HEK293 (cell line): Measurements from ENCODE around the gene UQCR11.
"Not testable (repeated sequence)": the region's sequence is repeated elsewhere in the genome, so short reads cannot be mapped to it uniquely, and the experiment has no call there.

Experiments used
- CTCF ChIA-PET: fragments of 350-600 bp; formaldehyde crosslinking; extraction: SDS; loops from one replicate; lab custom pipeline; 2021; ENCODE audit warnings: antibody characterized with exemption; lab: Yijun Ruan, JAX
- POLR2A ChIA-PET: fragments of 300-600 bp; formaldehyde crosslinking; extraction: SDS; loops from one replicate; lab custom pipeline; 2020; ENCODE audit warnings: antibody characterized with exemption, inconsistent platforms; lab: Yijun Ruan, JAX
- H3K27ac ChIP-seq: fragments of 200-500 bp; sonication (Bioruptor generic); 2 replicates; pipeline ENCODE4 v1.5.1; 2014; ENCODE audit warnings: low read depth, low read length, control low read depth, inconsistent platforms; ENCODE audit errors: extremely low read depth
- H3K36me3 ChIP-seq, 2 experiments: fragments of 200-500 bp in 1 of 2; sonication (Bioruptor generic) in 1 of 2; 1 replicate in 1 of 2; 2 replicates in 1 of 2; pipeline ENCODE4 v1.5.1; 2014 to 2017; ENCODE audit warnings: inconsistent platforms in 2 of 2, low read length in 2 of 2; ENCODE audit not compliant: control insufficient read depth in 2 of 2, insufficient read depth in 1 of 2
- H3K4me1 ChIP-seq: fragments of 200-500 bp; sonication (Bioruptor generic); 2 replicates; pipeline ENCODE4 v1.5.1; 2014; ENCODE audit warnings: mild to moderate bottlenecking, low read length, inconsistent platforms; ENCODE audit not compliant: control insufficient read depth, insufficient read depth
- H3K4me3 ChIP-seq: 2 replicates; pipeline ENCODE4 v1.5.1; 2011; ENCODE audit warnings: low read depth, mild to moderate bottlenecking, control low read depth, low read length, moderate library complexity
- H3K9me3 ChIP-seq: fragments of 200-500 bp; sonication (Bioruptor generic); 2 replicates; pipeline ENCODE4 v1.5.1; 2014; ENCODE audit warnings: low read depth, low read length, inconsistent platforms; ENCODE audit not compliant: control insufficient read depth, insufficient read depth
- EGR2 ChIP-seq: fragments of 450-650 bp; formaldehyde crosslinking; IDR thresholded peaks from 2 replicates; pipeline ENCODE4 v1.5.1; 2016; ENCODE audit warnings: low read depth, missing biosample characterization, missing genetic modification characterization
- KLF8 ChIP-seq: fragments of 450-650 bp; formaldehyde crosslinking; IDR thresholded peaks from 2 replicates; pipeline ENCODE4 v1.5.1; 2016; ENCODE audit warnings: missing biosample characterization, missing genetic modification characterization
- MYNN ChIP-seq: fragments of 450-650 bp; formaldehyde crosslinking; IDR thresholded peaks from 2 replicates; pipeline ENCODE4 v1.5.1; 2016; ENCODE audit warnings: missing biosample characterization, missing genetic modification characterization, borderline replicate concordance
- PRDM1 ChIP-seq: fragments of 450-650 bp; formaldehyde crosslinking; IDR thresholded peaks from 2 replicates; pipeline ENCODE4; 2016; ENCODE audit warnings: missing biosample characterization, missing genetic modification characterization
- ZBTB8A ChIP-seq: fragments of 450-650 bp; formaldehyde crosslinking; IDR thresholded peaks from 2 replicates; pipeline ENCODE4 v1.5.1; 2016; ENCODE audit warnings: missing biosample characterization, missing genetic modification characterization
- ZFHX2 ChIP-seq: fragments of 450-650 bp; formaldehyde crosslinking; conservative IDR thresholded peaks from 2 replicates; pipeline ENCODE4 v1.5.1; 2016; ENCODE audit warnings: missing biosample characterization, missing genetic modification characterization
- ZNF121 ChIP-seq: fragments of 450-650 bp; formaldehyde crosslinking; IDR thresholded peaks from 2 replicates; pipeline ENCODE4 v1.5.1; 2016; ENCODE audit warnings: missing biosample characterization, missing genetic modification characterization
- ZNF184 ChIP-seq: fragments of 450-650 bp; IDR thresholded peaks from 2 replicates; pipeline ENCODE4 v1.5.1; 2018; ENCODE audit warnings: missing biosample characterization, mild to moderate bottlenecking, missing genetic modification characterization
- ZNF629 ChIP-seq: fragments of 450-650 bp; formaldehyde crosslinking; IDR thresholded peaks from 2 replicates; pipeline ENCODE4 v1.5.1; 2017; ENCODE audit warnings: missing biosample characterization, missing genetic modification characterization
- ZNF660 ChIP-seq: fragments of 450-650 bp; IDR thresholded peaks from 2 replicates; pipeline ENCODE4 v1.5.1; 2018; ENCODE audit warnings: missing biosample characterization, mild to moderate bottlenecking, missing genetic modification characterization
- ZNF791 ChIP-seq: fragments of 450-650 bp; formaldehyde crosslinking; IDR thresholded peaks from 2 replicates; pipeline ENCODE4 v1.5.1; 2016; ENCODE audit warnings: missing biosample characterization, missing genetic modification characterization
- TF ChIP-seq, protein P1 (sequence below): fragments of 450-650 bp; formaldehyde crosslinking; IDR thresholded peaks from 2 replicates; pipeline ENCODE4 v1.5.1; 2016; ENCODE audit warnings: missing biosample characterization, missing genetic modification characterization, borderline replicate concordance
- TF ChIP-seq, protein P2 (sequence below): fragments of 450-650 bp; formaldehyde crosslinking; IDR thresholded peaks from 2 replicates; pipeline ENCODE4 v1.5.1; 2017; ENCODE audit warnings: missing biosample characterization, missing genetic modification characterization

The UQCR11 gene

DNA sequence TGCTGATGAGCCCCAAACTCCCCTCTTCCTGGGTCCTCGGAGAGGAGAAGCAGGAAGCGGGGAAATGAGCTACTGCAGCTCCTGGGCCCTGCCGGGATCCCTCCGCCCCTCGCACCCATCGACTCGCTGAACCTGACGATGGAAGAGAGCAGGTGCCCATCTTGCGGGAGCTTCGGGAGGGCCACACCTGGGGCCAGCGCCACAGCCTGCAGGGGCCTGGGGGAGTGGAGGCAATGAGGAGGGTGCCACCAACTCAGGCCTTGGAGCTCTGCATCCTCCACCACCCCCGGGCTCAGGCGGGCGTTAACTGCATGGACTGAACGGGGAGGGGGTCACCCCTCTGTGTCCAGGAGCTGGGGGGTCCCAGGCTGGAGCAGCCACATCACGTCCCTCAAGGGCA lies 38.8 kb upstream of the UQCR11 start:
- CTCF ChIA-PET, result interaction anchor here (0.6 kb wide), 1 partner anchor 379 kb away, joined by 4 read pairs; no protein-coding TSS in a partner anchor
- Histone ChIP-seq H3K27ac (no peak overlapping the region), H3K4me3 (no peak overlapping the region), H3K9me3 (no peaks in the 10 kb centered on the region), H3K4me1 (no peaks in the 10 kb centered on the region), H3K36me3 (peaks cover 27 to 84% of the 10 kb centered on the region in 2 experiments; a peak in 2 of 3 replicates)
- no peak for TF ChIP-seq ZNF660 (tag by site-specific recombination)
- TF ChIP-seq ZNF629 (tag by site-specific recombination), result no peak
- TF ChIP-seq ZNF184 (tag by site-specific recombination), result no peak
- no peak for TF ChIP-seq PRDM1 (tag by site-specific recombination)
- no peak for TF ChIP-seq ZNF791
- POLR2A ChIA-PET, result no interaction called here

DNA sequence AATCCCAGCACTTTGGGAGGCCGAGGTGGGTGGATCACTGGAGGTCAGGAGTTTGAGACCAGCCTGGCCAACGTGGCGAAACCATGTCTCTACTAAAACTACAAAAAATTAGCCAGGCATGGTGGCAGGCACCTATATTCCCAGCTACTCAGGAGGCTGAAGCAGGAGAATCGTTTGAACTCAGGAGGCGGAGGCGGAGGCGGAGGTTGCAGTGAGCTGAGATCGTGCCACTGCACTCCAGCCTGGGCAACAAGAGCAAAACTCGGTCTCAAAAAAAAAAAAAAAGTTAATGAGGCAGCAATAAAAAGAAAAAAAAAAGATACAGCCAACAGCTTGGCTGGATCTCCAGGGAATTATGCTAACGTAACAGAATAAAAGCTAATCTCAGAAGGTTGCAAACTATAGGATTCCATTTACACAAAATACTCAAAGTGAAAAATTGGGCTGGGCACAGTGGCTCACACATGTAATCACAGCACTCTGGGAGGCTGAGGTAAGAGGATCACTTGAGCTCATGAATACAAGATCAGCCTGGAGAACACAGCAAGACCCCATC lies 35.7 kb upstream of the UQCR11 start:
- H3K36me3 ChIP-seq, result peaks cover 37 to 80% of the 10 kb centered on the region in 2 experiments; a peak in 2 of 3 replicates
- POLR2A ChIA-PET, result interaction anchor here (0.7 kb wide), 1 partner anchor 93 kb away, joined by 3 read pairs; no protein-coding TSS in a partner anchor
- CTCF ChIA-PET, result interaction anchor here (0.6 to 1.5 kb wide), 7 partner anchors 10 to 185 kb away, joined by 3 to 4 read pairs (median 3); no protein-coding TSS in a partner anchor

DNA sequence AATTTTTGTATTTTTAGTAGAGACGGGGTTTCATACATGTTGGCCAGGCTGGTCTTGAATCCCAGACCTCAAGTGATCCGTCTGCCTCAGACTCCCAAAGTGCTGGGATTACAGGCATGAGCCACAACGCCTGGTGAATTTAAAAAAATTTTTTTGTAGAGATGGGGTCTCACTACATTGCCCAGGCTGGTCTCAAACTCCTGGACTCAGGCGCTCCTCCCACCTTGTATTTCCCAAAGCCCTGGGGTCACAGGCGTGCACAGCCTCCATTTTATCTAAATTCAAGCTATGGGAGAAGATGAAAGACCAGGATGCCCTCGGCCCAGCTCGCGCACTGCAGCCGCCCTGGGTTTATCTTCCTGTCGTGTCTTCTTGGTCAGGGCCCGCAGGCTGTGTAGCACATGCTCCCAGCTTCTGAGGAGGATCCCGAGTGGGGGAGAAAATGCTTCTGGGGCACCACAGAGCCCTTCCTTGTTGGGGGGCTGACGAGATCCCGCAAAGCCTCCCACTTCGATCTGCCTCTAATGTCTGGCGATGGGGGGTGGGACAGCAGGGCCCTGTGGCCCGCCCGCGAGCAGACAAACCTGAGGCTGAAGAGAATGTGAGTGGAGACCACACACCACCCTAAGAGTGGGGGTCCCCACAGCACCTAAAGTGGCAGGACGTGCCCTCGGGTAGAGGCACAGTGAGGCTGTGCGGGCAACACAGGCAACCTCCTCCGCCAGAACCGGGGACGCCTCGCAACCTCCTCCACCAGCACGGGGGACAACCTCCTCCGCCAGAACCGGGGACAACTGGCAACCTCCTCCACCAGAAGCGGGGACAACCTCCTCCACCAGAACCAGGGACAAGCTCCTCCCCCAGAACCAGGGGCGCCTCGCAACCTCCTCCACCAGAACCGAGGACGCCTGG lies 31.3 kb upstream of the UQCR11 start:
- POLR2A ChIA-PET, result no interaction called here
- Histone ChIP-seq H3K9me3 (no peaks in the 10 kb centered on the region), H3K36me3 (peaks cover 25 to 65% of the 10 kb centered on the region in 2 experiments; a peak in 2 of 3 replicates), H3K4me3 (no peak overlapping the region), H3K27ac (no peak overlapping the region), H3K4me1 (no peaks in the 10 kb centered on the region)
- CTCF ChIA-PET, result interaction anchor here (0.7 kb wide), 1 partner anchor 16 kb away, joined by 5 read pairs; no protein-coding TSS in a partner anchor
- TF ChIP-seq ZNF121 (tag by site-specific recombination), result peak; percentile 74; the same call in 1 of the 2 replicates
- TF ChIP-seq, protein P1, sequence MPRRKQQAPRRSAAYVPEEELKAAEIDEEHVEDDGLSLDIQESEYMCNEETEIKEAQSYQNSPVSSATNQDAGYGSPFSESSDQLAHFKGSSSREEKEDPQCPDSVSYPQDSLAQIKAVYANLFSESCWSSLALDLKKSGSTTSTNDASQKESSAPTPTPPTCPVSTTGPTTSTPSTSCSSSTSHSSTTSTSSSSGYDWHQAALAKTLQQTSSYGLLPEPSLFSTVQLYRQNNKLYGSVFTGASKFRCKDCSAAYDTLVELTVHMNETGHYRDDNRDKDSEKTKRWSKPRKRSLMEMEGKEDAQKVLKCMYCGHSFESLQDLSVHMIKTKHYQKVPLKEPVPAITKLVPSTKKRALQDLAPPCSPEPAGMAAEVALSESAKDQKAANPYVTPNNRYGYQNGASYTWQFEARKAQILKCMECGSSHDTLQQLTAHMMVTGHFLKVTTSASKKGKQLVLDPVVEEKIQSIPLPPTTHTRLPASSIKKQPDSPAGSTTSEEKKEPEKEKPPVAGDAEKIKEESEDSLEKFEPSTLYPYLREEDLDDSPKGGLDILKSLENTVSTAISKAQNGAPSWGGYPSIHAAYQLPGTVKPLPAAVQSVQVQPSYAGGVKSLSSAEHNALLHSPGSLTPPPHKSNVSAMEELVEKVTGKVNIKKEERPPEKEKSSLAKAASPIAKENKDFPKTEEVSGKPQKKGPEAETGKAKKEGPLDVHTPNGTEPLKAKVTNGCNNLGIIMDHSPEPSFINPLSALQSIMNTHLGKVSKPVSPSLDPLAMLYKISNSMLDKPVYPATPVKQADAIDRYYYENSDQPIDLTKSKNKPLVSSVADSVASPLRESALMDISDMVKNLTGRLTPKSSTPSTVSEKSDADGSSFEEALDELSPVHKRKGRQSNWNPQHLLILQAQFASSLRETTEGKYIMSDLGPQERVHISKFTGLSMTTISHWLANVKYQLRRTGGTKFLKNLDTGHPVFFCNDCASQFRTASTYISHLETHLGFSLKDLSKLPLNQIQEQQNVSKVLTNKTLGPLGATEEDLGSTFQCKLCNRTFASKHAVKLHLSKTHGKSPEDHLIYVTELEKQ, result no peak

More for the DNA sequence above, 35.7 kb upstream of the UQCR11 start:
- TF ChIP-seq EGR2 (tag by site-specific recombination), result peak; percentile 61
- TF ChIP-seq, protein P2, sequence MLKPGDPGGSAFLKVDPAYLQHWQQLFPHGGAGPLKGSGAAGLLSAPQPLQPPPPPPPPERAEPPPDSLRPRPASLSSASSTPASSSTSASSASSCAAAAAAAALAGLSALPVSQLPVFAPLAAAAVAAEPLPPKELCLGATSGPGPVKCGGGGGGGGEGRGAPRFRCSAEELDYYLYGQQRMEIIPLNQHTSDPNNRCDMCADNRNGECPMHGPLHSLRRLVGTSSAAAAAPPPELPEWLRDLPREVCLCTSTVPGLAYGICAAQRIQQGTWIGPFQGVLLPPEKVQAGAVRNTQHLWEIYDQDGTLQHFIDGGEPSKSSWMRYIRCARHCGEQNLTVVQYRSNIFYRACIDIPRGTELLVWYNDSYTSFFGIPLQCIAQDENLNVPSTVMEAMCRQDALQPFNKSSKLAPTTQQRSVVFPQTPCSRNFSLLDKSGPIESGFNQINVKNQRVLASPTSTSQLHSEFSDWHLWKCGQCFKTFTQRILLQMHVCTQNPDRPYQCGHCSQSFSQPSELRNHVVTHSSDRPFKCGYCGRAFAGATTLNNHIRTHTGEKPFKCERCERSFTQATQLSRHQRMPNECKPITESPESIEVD (tag by site-specific recombination), result peak; percentile 82
- TF ChIP-seq ZBTB8A (tag by site-specific recombination), result 0 out of 2 replicates have a peak, but pooled peaks have one; percentile 22
- TF ChIP-seq MYNN (tag by site-specific recombination), result peak; percentile 54; the same call in 1 of the 2 replicates
- 0 out of 2 replicates have a peak, but pooled peaks have one; percentile 35 for TF ChIP-seq KLF8 (tag by site-specific recombination)
- TF ChIP-seq ZFHX2, result peak; percentile 76
- H3K9me3 ChIP-seq, H3K4me1 ChIP-seq, H3K4me3 ChIP-seq, H3K27ac ChIP-seq: not testable (repeated sequence)
